Fibroblast of the aortic adventitia (primary cell): ENCODE data around the gene ERICH4. TPM values are rescaled to one million over a fixed set of nuclear protein-coding genes. Genes with fewer than 3 reads are reported as not detected.
"Not testable (repeated sequence)": the region's sequence is repeated elsewhere in the genome, so short reads cannot be mapped to it uniquely, and the experiment has no call there.

Source experiments
- DNase-seq: peaks from one replicate; pipeline ENCODE4 v3.0.0-alpha.2; 2010; ENCODE audit warnings: low read depth
- H3K4me3 ChIP-seq: 2 replicates; pipeline ENCODE4 v1.5.1; 2011; ENCODE audit warnings: low read depth, mild to moderate bottlenecking, control low read depth, low read length, moderate library complexity
- total RNA-seq: library from RNA; depleted of rRNA; stranded (reverse); fragments of >200 nt; gene quantifications from 2 replicates; pipeline ENCODE4 v1.2.3, GENCODE V29; 2012; ENCODE audit warnings: low replicate concordance
- TF ChIP-seq, protein P1 (sequence below): IDR thresholded peaks from 2 replicates; pipeline ENCODE4 v1.5.1; 2011; ENCODE audit warnings: mild to moderate bottlenecking, low read length, control low read depth, inconsistent platforms; ENCODE audit not compliant: insufficient read depth

ERICH4 gene
- total RNA-seq, 1 donor: not detected

DNA sequence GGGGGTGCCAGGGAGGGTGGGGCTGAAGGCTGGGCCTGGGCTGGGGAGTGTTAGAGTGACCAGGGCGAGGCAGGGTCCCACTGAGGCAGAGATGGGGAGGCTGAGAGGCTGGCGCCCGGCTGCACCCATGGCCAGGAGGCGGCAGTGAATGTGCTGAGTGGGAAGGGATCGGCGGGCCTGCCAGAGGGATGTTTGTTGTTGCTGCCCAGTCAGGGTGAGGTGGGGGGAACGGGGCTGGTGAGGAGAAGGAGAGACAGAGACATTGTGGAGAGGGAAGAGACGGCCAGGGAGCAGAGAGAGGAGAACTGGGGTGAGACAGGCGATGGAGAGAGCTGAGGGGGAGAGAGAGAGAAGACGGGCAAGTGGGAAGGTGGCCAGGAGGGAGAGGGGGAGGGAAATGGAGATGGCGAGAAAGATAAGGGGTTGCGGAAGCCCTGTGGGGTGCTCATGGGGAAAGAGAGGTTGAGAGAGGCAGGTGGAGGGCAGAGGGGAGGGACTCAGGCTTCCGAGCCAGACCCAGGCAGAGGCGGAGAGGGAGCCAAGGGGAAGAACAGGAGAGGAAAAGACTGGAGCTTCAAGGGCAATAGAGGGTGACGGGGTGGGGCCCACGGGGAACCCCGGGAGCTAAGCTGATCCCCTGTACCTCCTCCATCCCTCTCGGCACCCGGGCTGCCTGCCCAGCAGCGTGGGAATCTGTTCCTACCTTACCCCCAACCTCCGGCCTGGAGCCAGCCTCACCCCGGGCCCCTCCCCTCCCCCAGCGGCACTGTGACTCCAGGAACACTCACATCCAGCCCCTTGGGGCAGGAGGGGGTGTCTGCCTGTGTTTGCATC is 15.1 kb upstream of the ERICH4 start:
- DNase-seq: peak; percentile 22
- peak overlapping the region; percentile 58 for H3K4me3 ChIP-seq

DNA sequence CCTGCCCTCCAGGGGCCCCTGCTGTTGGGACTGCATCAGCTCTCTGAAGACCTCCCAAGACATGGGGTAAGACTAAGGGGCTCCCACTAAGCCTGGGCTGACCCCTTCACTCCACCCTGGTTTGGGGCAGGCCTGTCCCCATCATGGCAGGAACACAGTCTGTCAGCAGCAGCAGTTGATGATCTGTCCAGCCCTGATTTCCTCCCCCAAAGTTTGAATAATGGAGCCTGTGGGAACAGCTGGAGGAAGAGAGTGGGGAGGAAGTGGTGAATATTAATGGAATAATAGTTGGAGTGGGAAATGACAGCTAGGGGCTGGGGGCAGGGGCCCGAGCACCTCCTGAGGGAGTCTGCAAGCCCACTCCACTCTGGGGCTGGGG is 14.5 kb upstream of the ERICH4 start:
- DNase-seq: no peak
- peak overlapping the region; percentile 58 for H3K4me3 ChIP-seq
- TF ChIP-seq, protein P1, sequence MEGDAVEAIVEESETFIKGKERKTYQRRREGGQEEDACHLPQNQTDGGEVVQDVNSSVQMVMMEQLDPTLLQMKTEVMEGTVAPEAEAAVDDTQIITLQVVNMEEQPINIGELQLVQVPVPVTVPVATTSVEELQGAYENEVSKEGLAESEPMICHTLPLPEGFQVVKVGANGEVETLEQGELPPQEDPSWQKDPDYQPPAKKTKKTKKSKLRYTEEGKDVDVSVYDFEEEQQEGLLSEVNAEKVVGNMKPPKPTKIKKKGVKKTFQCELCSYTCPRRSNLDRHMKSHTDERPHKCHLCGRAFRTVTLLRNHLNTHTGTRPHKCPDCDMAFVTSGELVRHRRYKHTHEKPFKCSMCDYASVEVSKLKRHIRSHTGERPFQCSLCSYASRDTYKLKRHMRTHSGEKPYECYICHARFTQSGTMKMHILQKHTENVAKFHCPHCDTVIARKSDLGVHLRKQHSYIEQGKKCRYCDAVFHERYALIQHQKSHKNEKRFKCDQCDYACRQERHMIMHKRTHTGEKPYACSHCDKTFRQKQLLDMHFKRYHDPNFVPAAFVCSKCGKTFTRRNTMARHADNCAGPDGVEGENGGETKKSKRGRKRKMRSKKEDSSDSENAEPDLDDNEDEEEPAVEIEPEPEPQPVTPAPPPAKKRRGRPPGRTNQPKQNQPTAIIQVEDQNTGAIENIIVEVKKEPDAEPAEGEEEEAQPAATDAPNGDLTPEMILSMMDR: no peak

More for the DNA sequence above, 15.1 kb upstream of the ERICH4 start:
- TF ChIP-seq, protein P1: peak; percentile 12

GRCh38 chr19:41430922-41431321 is 12.0 kb upstream of the ERICH4 start:
- no peak overlapping the region for H3K4me3 ChIP-seq
- no peak for DNase-seq
- TF ChIP-seq, protein P1: no peak

DNA sequence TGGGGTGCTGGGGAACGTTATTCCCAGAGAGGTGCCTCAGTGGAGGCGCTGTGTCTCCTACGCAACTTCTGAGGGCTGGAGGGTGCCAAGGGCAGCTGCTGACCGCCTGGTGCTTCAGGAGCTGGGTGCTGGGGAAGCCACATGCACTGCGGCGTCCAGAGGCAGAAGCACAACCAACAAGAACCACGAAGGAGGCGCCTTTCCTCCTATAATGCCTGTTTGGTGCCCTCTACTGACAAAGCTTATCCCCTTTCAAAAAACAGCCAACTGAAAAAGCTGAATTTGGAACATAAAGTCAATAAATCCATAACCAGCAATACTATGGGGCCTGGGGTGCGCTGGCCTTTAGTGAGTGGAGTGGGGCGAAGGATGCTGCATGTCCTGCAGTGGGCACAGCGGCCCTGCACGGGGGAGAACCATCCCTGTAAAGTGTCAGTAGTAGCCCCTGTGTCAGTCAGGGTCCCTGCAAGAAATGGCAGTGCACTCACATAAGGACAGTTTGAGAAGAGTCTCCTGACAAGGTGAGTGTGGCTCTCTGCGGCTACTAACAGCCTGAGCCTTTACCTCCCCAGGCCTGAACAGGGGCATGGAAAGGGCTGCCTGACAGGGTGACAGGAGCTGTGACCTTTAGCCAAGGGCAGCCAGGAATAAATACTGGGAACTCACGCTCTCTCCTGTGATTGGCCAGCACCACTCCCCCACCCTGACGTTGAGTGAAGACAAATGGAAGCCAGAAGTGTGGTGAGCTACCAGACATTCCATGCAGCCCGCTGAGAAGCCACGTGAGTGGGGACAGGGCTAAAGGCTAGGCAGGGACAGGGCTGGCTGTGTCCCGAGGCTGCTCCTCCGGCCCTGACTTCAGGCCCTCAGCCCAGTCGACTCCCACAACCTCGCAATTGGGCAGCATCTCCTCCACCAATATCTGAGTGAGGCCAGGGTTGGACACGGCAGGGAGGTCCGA is 11.2 kb upstream of the ERICH4 start:
- TF ChIP-seq, protein P1: peak; percentile 37
- no peak overlapping the region for H3K4me3 ChIP-seq
- peak; percentile 35 for DNase-seq

GRCh38 chr19:41433171-41433570 is 9.8 kb upstream of the ERICH4 start:
- no peak for DNase-seq
- TF ChIP-seq, protein P1: no peak
- H3K4me3 ChIP-seq: no peak overlapping the region

GRCh38 chr19:41434450-41434849 is 8.5 kb upstream of the ERICH4 start:
- H3K4me3 ChIP-seq: no peak overlapping the region
- no peak for DNase-seq

GRCh38 chr19:41435376-41435775 is 7.6 kb upstream of the ERICH4 start:
- H3K4me3 ChIP-seq, DNase-seq: not testable (repeated sequence)

More at GRCh38 chr19:41434450-41434849, 8.5 kb upstream of the ERICH4 start:
- TF ChIP-seq, protein P1: no peak
